Vagina (tissue), 2 donors: ENCODE results near the gene ADGRE1.

Experiments used
- CTCF ChIP-seq, 3 experiments: fragments of 450-650 bp in 2 of 3; fragments of 200-600 bp in 1 of 3; sonication (generic) in 1 of 3; IDR thresholded peaks; one replicate each; pipeline ENCODE4 v1.5.1; 2017 to 2019; ENCODE audit warnings: antibody characterized with exemption in 3 of 3, mild to moderate bottlenecking in 2 of 3, moderate library complexity in 2 of 3
- POLR2A ChIP-seq, 2 donors: fragments of 450-650 bp; IDR thresholded peaks; one replicate each; pipeline ENCODE4 v1.6.1; 2017; ENCODE audit warnings: antibody characterized with exemption in 2 of 2, mild to moderate bottlenecking in 2 of 2, moderate library complexity in 2 of 2
- POLR2AphosphoS5 ChIP-seq, 2 donors: sonication (generic); formaldehyde crosslinking; IDR thresholded peaks; one replicate each; pipeline ENCODE4 v1.9.0; 2017; ENCODE audit warnings: antibody characterized with exemption in 2 of 2, mild to moderate bottlenecking in 2 of 2, low read depth in 1 of 2; ENCODE audit not compliant: insufficient read depth in 1 of 2

DNA sequence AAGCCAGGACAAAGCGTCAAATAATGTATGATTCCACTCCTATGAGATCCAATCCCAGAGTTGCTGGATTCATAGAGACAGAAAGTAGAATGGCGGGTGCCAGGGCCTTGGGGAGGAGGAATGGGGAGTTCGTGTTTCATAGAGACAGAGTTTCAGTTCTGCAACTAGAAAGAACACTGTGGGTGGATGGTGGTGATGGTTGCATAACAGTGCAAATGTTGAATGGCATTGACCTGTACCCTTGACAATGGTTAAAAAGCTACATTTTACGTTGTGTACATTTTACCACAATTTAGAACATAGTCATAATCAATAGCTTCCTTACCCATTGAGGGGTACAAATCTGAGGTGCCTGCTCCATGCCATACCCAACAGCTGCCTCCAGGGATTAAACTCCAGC is 100.5 kb downstream of the ADGRE1 start:
- TF ChIP-seq CTCF (IDR thresholded peaks at IDR 0.05): no peak
- TF ChIP-seq POLR2A (IDR thresholded peaks at IDR 0.05): no peak
- TF ChIP-seq POLR2AphosphoS5 (IDR thresholded peaks at IDR 0.05; ENCODE audit: insufficient read depth in 1 of 2, low read depth in 1 of 2): no peak
